LNCaP clone FGC (cell line): ENCODE measurements around the gene OSBPL6.

Experiments
- DNase-seq: peaks from one replicate; pipeline ENCODE4 v3.0.0-alpha.2; 2011; ENCODE audit warnings: low read depth
- H3K4me3 ChIP-seq: 2 replicates; pipeline ENCODE4 v1.5.1; 2011; ENCODE audit warnings: mild to moderate bottlenecking, low read depth, low read length, control low read depth
- CTCF ChIP-seq: IDR thresholded peaks from 2 replicates; pipeline ENCODE4 v1.5.1; 2012; ENCODE audit warnings: mild to moderate bottlenecking; ENCODE audit not compliant: control insufficient read depth, insufficient read depth; ENCODE audit errors: extremely low read depth

OSBPL6 gene

GRCh38 chr2:178449700-178450523 lies 255.6 kb downstream of the OSBPL6 start:
- TF ChIP-seq CTCF: no peak
- no peak for DNase-seq
- peak overlapping the region; percentile 59 for H3K4me3 ChIP-seq

- DNase-seq: no peak
- H3K4me3 ChIP-seq: peak overlapping the region; percentile 59
- no peak for TF ChIP-seq CTCF
Observed at GRCh38 chr2:178450524-178450773, 256.1 kb downstream of the OSBPL6 start.

GRCh38 chr2:178450774-178451525 lies 256.6 kb downstream of the OSBPL6 start, which contains the start of the genes PJVK and PRKRA:
Gene PJVK (plus strand): TSS chr2:178451378. CDS start chr2:178453410, 2,032 bp downstream.
Gene PRKRA (minus strand): TSS chr2:178451175. CDS start chr2:178451030, 145 bp downstream.
- peak; percentile 77 for DNase-seq
- TF ChIP-seq CTCF: 0 out of 2 replicates have a peak, but pooled peaks have one; percentile 2
- H3K4me3 ChIP-seq: peak within 1 kb of the TSS; percentile 59

DNA sequence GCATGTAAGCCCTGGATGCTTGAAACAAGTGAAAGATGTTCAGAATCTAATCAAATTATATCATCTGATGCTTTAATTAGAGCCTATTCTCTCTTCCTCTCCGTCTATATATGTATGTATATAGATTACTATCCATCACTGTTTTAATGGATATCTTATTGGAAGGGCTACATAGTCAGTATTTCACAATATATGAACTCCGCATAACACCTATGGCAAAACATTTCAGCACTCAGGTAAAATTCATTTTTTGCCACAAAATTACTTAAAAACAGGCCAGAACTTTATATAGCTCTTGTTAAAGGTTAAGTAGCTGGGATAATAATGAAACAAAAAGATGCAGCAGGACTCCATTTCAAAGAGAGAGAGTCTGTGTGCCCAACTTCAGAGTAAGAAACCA lies 258.0 kb downstream of the OSBPL6 start:
- DNase-seq: no peak
- no peak for TF ChIP-seq CTCF
- no peak overlapping the region for H3K4me3 ChIP-seq
